K562 (cell line): ENCODE results near the gene SORCS2. TPM values are rescaled to one million over a fixed set of nuclear protein-coding genes. Genes with fewer than 3 reads are reported as not detected.

Experiments used
- ATAC-seq: fragments of 200-7000 bp; cut with Tn5 transposase; 3 replicates; pipeline ENCODE4 v1.9.1; 2020; ENCODE audit warnings: moderate library complexity
- BruUV-seq: library from RNA; stranded (reverse); fragments of 400-500 nt; replicated peaks from 2 replicates; lab custom pipeline; 2021; lab: Mats Ljungman, UMichigan
- CTCF ChIA-PET: fragments of 300-600 bp; formaldehyde crosslinking; extraction: SDS; loops from one replicate; lab custom pipeline; 2021; ENCODE audit warnings: low intra/inter-chr PET ratio; lab: Yijun Ruan, JAX
- POLR2A ChIA-PET: fragments of 300-600, 350-650 bp; sonication (Branson Sonifier 250); formaldehyde crosslinking; extraction: SDS; loops from one replicate; lab custom pipeline; 2021; ENCODE audit warnings: antibody characterized with exemption, inconsistent platforms; lab: Yijun Ruan, JAX
- DNase-seq, 4 experiments: peaks; one replicate each; pipeline versions ENCODE4 v3.0.0 to v3.0.0-alpha.2; 2011 to 2018; ENCODE audit warnings: low spot score in 3 of 4, mixed read lengths in 3 of 4; ENCODE audit errors: extremely low read depth in 1 of 4
- FAIRE-seq: peaks from 2 replicates; lab custom pipeline; 2011; peaks lifted over from hg19 to GRCh38; lab: Jason Lieb, UNC
- H2AFZ ChIP-seq: 2 replicates; pipeline ENCODE4 v1.6.0; 2011; ENCODE audit warnings: low read depth, low read length, control low read depth, inconsistent platforms
- H3K27ac ChIP-seq: fragments of 200-600 bp; 3 replicates; pipeline ENCODE4 v1.8.0; 2011; ENCODE audit warnings: low read depth, mild to moderate bottlenecking, control low read depth, inconsistent platforms, low read length, moderate library complexity, mixed read lengths; ENCODE audit errors: extremely low read depth
- H3K27me3 ChIP-seq, 2 experiments: fragments of 300-600 bp in 1 of 2; 2 replicates in 1 of 2; 3 replicates in 1 of 2; pipeline versions ENCODE4 v1.6.0 to v1.8.0; 2011; ENCODE audit warnings: inconsistent platforms in 2 of 2, low read length in 2 of 2, mild to moderate bottlenecking in 1 of 2, mixed read lengths in 1 of 2, moderate library complexity in 1 of 2; ENCODE audit not compliant: control insufficient read depth in 2 of 2, insufficient read depth in 2 of 2
- H3K36me3 ChIP-seq: fragments of 300-600 bp; 3 replicates; pipeline ENCODE4 v1.8.0; 2011; ENCODE audit warnings: mild to moderate bottlenecking, low read length, inconsistent platforms; ENCODE audit not compliant: control insufficient read depth, insufficient read depth
- H3K4me1 ChIP-seq, 2 experiments: fragments of 200-600 bp in 1 of 2; replicated peaks in 1 of 2; 2 replicates in 1 of 2; 3 replicates in 1 of 2; pipeline versions ENCODE4 v1.5.1 to v1.8.0; 2011; ENCODE audit warnings: inconsistent platforms in 2 of 2, low read length in 2 of 2, mild to moderate bottlenecking in 1 of 2, mixed read lengths in 1 of 2, moderate library complexity in 1 of 2; ENCODE audit not compliant: control insufficient read depth in 2 of 2, insufficient read depth in 2 of 2
- H3K4me2 ChIP-seq: 2 replicates; pipeline ENCODE4 v1.6.1; 2011; ENCODE audit warnings: low read length, control low read depth, inconsistent platforms, mixed read lengths; ENCODE audit not compliant: insufficient read depth
- H3K4me3 ChIP-seq: fragments of 200-600 bp; sonication (generic), shearing (Covaris generic); 2 replicates; pipeline ENCODE4 v1.5.1; 2016; ENCODE audit warnings: control low read depth, inconsistent platforms
- H3K79me2 ChIP-seq: fragments of 200-600 bp; 3 replicates; pipeline ENCODE4 v1.8.0; 2011; ENCODE audit warnings: low read length, inconsistent platforms; ENCODE audit not compliant: control insufficient read depth, insufficient read depth
- H3K9ac ChIP-seq, 2 experiments: 2 replicates each; pipeline versions ENCODE4 v1.6.0 to v1.6.1; 2011; ENCODE audit warnings: low read depth in 2 of 2, low read length in 2 of 2, control low read depth in 1 of 2, inconsistent platforms in 1 of 2, mild to moderate bottlenecking in 1 of 2, mixed read lengths in 1 of 2; ENCODE audit not compliant: insufficient read depth in 1 of 2
- H3K9me1 ChIP-seq: one replicate; pipeline ENCODE4 v1.6.0; 2011; ENCODE audit warnings: inconsistent platforms, mild to moderate bottlenecking, low read length, moderate library complexity; ENCODE audit not compliant: control insufficient read depth, insufficient read depth
- H3K9me3 ChIP-seq: replicated peaks from 2 replicates; pipeline ENCODE4 v1.5.1; 2011; ENCODE audit warnings: low read depth, low read length, inconsistent platforms; ENCODE audit not compliant: control insufficient read depth, insufficient read depth
- H4K20me1 ChIP-seq: replicated peaks from 2 replicates; pipeline ENCODE4 v1.6.1; 2011; ENCODE audit warnings: low read length, inconsistent platforms, mixed read lengths; ENCODE audit not compliant: control insufficient read depth, insufficient read depth
- BCOR ChIP-seq: fragments of 450-650 bp; IDR thresholded peaks from 2 replicates; pipeline ENCODE4 v1.6.1; 2016
- BRCA1 ChIP-seq, 2 experiments: fragments of 450-650 bp in 1 of 2; sonication (generic) in 1 of 2; formaldehyde crosslinking in 1 of 2; IDR thresholded peaks; 2 replicates each; pipeline versions ENCODE4 v1.5.0 to v1.6.1; 2017 to 2020; ENCODE audit warnings: mild to moderate bottlenecking in 1 of 2, missing genetic modification reagents in 1 of 2
- EHMT2 ChIP-seq: fragments of 450-650 bp; IDR thresholded peaks from 2 replicates; pipeline ENCODE4 v1.6.1; 2018; ENCODE audit warnings: antibody characterized with exemption
- GTF2A2 ChIP-seq: IDR thresholded peaks from 2 replicates; pipeline ENCODE4 v1.6.1; 2016; ENCODE audit warnings: mild to moderate bottlenecking, missing genetic modification characterization, missing compliant biosample characterization
- HNRNPLL ChIP-seq: fragments of 200-400 bp; formaldehyde crosslinking; IDR thresholded peaks from 2 replicates; pipeline ENCODE4 v1.6.1; 2017; ENCODE audit warnings: low read length, low read depth, mild to moderate bottlenecking; ENCODE audit not compliant: poor library complexity, severe bottlenecking
- MTA3 ChIP-seq: fragments of 450-650 bp; formaldehyde crosslinking; IDR thresholded peaks from 2 replicates; pipeline ENCODE4 v1.6.1; 2017; ENCODE audit warnings: mild to moderate bottlenecking, borderline replicate concordance
- NR0B1 ChIP-seq: fragments of 450-650 bp; IDR thresholded peaks from one replicate; pipeline ENCODE4 v1.6.1; 2018; ENCODE audit warnings: mild to moderate bottlenecking, moderate library complexity; ENCODE audit not compliant: partially characterized antibody
- RBM17 ChIP-seq: fragments of 200-400 bp; formaldehyde crosslinking; IDR thresholded peaks from 2 replicates; pipeline ENCODE4 v1.6.1; 2017; ENCODE audit warnings: low read depth, mild to moderate bottlenecking, low read length, borderline replicate concordance
- RHOXF2B ChIP-seq: fragments of 250-450 bp; sonication (Bioruptor Pico); conservative IDR thresholded peaks from 2 replicates; pipeline ENCODE4 v1.5.1; 2021
- SAFB2 ChIP-seq: fragments of 200-400 bp; formaldehyde crosslinking; IDR thresholded peaks from 2 replicates; pipeline ENCODE4 v1.6.1; 2018; ENCODE audit warnings: borderline replicate concordance, low read length, low read depth, moderate library complexity; ENCODE audit not compliant: severe bottlenecking
- SMAD2 ChIP-seq: fragments of 150-350 bp; IDR thresholded peaks from 2 replicates; pipeline ENCODE4 v1.6.1; 2014; ENCODE audit warnings: low read depth, mild to moderate bottlenecking, low read length
- TSC22D4 ChIP-seq: fragments of 450-650 bp; IDR thresholded peaks from 2 replicates; pipeline ENCODE4 v1.6.1; 2016; ENCODE audit warnings: missing genetic modification characterization, missing biosample characterization, control low read depth
- ZFP30 ChIP-seq: fragments of 250-450 bp; sonication (Bioruptor Pico); IDR thresholded peaks from 2 replicates; pipeline ENCODE4 v1.8.0; 2022; ENCODE audit warnings: moderate library complexity, mild to moderate bottlenecking, inconsistent platforms, borderline replicate concordance
- WGBS: fragments of 100-300 bp; shearing (Covaris generic); methylation state at CpG from one replicate; pipeline ENCODE4 v1.1.6; 2016; ENCODE audit warnings: low coverage, mixed read lengths; ENCODE audit not compliant: insufficient coverage; ENCODE audit errors: missing lambda C conversion rate; 5-methylcytosine and 5-hydroxymethylcytosine counted together
- in situ Hi-C: fragments of 300-500 bp; cut with MboI; formaldehyde crosslinking; loops from 4 replicates; pipeline ENCODE4 v1.15.0; 2018; ENCODE audit warnings: inconsistent platforms, mixed read lengths
- intact Hi-C: fragments of 100-400 bp; cut with micrococcal nuclease; formaldehyde crosslinking; loops from 2 replicates; pipeline ENCODE4 v1.14.2; 2022
- polyA plus RNA-seq, 8 experiments: library from polyadenylated mRNA; depleted of rRNA in 4 of 8; stranded (reverse) in 5 of 8; unstranded in 3 of 8; fragments of >200 nt; fragmentation: Nextera tagmentation in 2 of 8; fragmentation: Illumina TruSeq in 1 of 8; extraction: Ambion mirVana in 2 of 8; extraction: Trizol in 1 of 8; gene quantifications; 2 replicates each; pipeline versions ENCODE4 v1.2.1 to v1.2.3, GENCODE V29; 2011 to 2014; ENCODE audit warnings: inconsistent platforms in 1 of 8, missing spikeins in 1 of 8
- total RNA-seq, 7 experiments: library from RNA; depleted of rRNA in 6 of 7; stranded (reverse); fragments of >200 nt in 6 of 7; fragmentation: Illumina TruSeq in 2 of 7; extraction: Trizol in 2 of 7; gene quantifications; 2 replicates each; pipeline versions ENCODE4 v1.2.1 to v1.2.3, GENCODE V29; 2011 to 2021; ENCODE audit warnings: low replicate concordance in 1 of 7
- TF ChIP-seq, protein P1 (sequence below): fragments of 250-450 bp; sonication (Bioruptor Pico); IDR thresholded peaks from 2 replicates; pipeline ENCODE4 v1.8.0; 2021; ENCODE audit warnings: mild to moderate bottlenecking, moderate library complexity
- TF ChIP-seq, protein P2 (sequence below): sonication (generic); formaldehyde crosslinking; IDR thresholded peaks from 2 replicates; pipeline ENCODE4 v1.4.0; 2020; ENCODE audit warnings: mild to moderate bottlenecking, missing genetic modification reagents
- TF ChIP-seq, protein P3 (sequence below), 3 experiments: fragments of 200-800 bp in 1 of 3; sonication (Bioruptor generic) in 1 of 3; sonication (generic) in 1 of 3; formaldehyde crosslinking in 1 of 3; IDR thresholded peaks; 2 replicates each; pipeline versions ENCODE4 v1.6.1 to v1.8.0; 2016 to 2022; ENCODE audit warnings: mild to moderate bottlenecking in 2 of 3, missing compliant biosample characterization in 2 of 3, missing genetic modification characterization in 2 of 3, missing genetic modification reagents in 1 of 3

The SORCS2 gene
- total and polyA plus RNA-seq, 9 of the 15 experiments (the other 6 are each of a cell fraction or from before 2014, with no cell fraction given): not detected

GRCh38 chr4:7324651-7325121 is 132.3 kb downstream of the SORCS2 start:
- POLR2A ChIA-PET: interaction anchor here (0.6 to 0.7 kb wide), 2 partner anchors 16 to 52 kb away, joined by 3 read pairs; no protein-coding TSS in a partner anchor
- Histone ChIP-seq H3K4me3 (no peak overlapping the region), H3K9me3 (no peaks in the 10 kb centered on the region), H3K4me2 (no peak overlapping the region), H3K27me3 (peaks cover 5 to 40% of the 10 kb centered on the region in 2 experiments; a peak in 3 of 5 replicates), H3K9ac (no peak overlapping the region; a peak in 1 of 4 replicates), H3K36me3 (no peaks in the 10 kb centered on the region), H3K27ac (no peak overlapping the region), H2AFZ (no peak overlapping the region), H4K20me1 (peaks cover 10% of the 10 kb centered on the region), H3K9me1 (no peaks in the 10 kb centered on the region), H3K4me1 (no peaks in the 10 kb centered on the region), H3K79me2 (no peaks in the 10 kb centered on the region)
- intact Hi-C loops (no loop called here), in situ Hi-C loops (no loop called here)
- no peak for ATAC-seq
- no peak for DNase-seq
- no TSS peak for BruUV-seq
- CTCF ChIA-PET: no interaction called here
- TF ChIP-seq RHOXF2B (CRISPR knock-in tag) (no peak), SMAD2 (no peak), NR0B1 (no peak), EHMT2 (no peak), BCOR (no peak), HNRNPLL (no peak), TSC22D4 (tag) (no peak), ZFP30 (CRISPR knock-in tag) (no peak), SAFB2 (no peak), BRCA1 (IDR thresholded peaks at IDR 0.05) (no peak), BRCA1 (CRISPR knock-in tag; IDR thresholded peaks at IDR 0.05) (no peak), MTA3 (no peak), RBM17 (no peak), GTF2A2 (tag) (no peak)
- TF ChIP-seq, protein P1, sequence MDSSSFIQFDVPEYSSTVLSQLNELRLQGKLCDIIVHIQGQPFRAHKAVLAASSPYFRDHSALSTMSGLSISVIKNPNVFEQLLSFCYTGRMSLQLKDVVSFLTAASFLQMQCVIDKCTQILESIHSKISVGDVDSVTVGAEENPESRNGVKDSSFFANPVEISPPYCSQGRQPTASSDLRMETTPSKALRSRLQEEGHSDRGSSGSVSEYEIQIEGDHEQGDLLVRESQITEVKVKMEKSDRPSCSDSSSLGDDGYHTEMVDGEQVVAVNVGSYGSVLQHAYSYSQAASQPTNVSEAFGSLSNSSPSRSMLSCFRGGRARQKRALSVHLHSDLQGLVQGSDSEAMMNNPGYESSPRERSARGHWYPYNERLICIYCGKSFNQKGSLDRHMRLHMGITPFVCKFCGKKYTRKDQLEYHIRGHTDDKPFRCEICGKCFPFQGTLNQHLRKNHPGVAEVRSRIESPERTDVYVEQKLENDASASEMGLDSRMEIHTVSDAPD (CRISPR knock-in tag): no peak
- TF ChIP-seq, protein P2, sequence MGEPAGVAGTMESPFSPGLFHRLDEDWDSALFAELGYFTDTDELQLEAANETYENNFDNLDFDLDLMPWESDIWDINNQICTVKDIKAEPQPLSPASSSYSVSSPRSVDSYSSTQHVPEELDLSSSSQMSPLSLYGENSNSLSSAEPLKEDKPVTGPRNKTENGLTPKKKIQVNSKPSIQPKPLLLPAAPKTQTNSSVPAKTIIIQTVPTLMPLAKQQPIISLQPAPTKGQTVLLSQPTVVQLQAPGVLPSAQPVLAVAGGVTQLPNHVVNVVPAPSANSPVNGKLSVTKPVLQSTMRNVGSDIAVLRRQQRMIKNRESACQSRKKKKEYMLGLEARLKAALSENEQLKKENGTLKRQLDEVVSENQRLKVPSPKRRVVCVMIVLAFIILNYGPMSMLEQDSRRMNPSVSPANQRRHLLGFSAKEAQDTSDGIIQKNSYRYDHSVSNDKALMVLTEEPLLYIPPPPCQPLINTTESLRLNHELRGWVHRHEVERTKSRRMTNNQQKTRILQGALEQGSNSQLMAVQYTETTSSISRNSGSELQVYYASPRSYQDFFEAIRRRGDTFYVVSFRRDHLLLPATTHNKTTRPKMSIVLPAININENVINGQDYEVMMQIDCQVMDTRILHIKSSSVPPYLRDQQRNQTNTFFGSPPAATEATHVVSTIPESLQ: no peak
- TF ChIP-seq, protein P3, sequence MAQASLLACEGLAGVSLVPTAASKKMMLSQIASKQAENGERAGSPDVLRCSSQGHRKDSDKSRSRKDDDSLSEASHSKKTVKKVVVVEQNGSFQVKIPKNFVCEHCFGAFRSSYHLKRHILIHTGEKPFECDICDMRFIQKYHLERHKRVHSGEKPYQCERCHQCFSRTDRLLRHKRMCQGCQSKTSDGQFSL (CRISPR knock-in tag; IDR thresholded peaks at IDR 0.05): no peak
- TF ChIP-seq, protein P3 (tag; IDR thresholded peaks at IDR 0.05): no peak
- WGBS: under 1% methylated on average over 13 of the region's 13 CpGs
- no peak for FAIRE-seq
